NCI-H1417 (cell line): ENCODE results near the gene SH2D7.

Experiments
- DNase-seq, 3 experiments: peaks; one replicate each; lab custom pipeline; 2025; lab: John Stamatoyannopoulos, UW

Gene SH2D7

DNA sequence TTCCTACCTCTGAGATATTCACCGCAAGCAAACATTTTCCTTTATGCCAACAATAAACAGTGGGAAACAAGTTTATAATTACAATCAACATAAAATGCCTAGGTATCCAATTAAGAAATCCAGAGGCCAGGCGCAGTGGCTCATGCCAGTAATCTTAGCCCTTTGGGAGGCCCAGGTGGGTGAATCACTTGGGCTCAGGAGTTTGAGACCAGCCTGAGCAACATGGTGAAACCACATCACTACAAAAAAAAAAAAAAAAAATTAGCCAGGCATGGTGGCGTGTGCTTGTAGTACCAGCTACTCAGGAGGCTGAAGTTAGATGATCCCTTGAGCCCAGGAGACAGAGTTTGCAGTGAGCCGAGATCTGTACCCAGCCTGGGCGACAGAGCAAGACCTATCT is 32.1 kb upstream of the SH2D7 start:
- DNase-seq: no peak

GRCh38 chr15:78061963-78062427 is 30.4 kb upstream of the SH2D7 start:
- DNase-seq: peak; percentile 13 to 78 (median 46)

GRCh38 chr15:78063217-78063616 is 29.1 kb upstream of the SH2D7 start:
- DNase-seq: no peak

DNA sequence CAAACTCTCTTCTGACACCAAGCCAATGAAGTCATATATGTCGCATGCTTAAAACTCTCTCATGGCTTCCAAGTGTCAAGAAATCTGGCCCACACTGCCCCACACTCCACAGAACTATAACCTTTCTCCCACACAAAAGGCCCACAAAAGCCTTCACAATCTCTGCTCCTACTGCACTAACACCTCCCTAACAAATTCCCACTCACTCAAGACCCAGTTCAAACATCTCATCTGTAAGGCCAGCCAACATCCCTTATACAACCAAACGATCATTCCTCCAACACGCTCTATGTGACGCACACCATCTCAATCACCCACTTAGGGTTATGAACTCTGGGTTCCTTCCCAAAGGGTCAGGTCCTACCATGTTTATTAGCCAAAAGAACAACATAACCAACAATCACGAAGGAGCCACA is 28.4 kb upstream of the SH2D7 start:
- no peak for DNase-seq

DNA sequence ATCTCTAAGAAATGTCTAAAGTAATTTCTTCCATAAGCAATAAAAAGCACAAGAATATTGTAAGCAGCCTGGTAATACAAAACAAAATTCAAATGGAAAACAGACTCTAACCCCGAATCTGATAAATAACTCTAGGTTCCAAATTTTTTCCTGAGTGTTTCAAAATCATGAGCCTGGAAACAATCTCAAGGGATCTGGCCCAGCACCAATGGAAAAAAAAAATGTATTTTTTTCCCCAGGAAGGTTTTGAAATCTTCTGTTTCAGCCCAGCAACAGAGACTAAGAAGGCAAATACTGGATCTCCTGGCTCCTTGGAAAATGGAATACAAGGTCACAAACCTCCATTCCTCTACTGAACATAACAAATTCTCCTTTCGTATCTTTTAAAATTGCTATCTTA is 27.8 kb upstream of the SH2D7 start:
- no peak for DNase-seq

- no peak for DNase-seq
Observed at GRCh38 chr15:78065284-78065872, 27.0 kb upstream of the SH2D7 start.

DNA sequence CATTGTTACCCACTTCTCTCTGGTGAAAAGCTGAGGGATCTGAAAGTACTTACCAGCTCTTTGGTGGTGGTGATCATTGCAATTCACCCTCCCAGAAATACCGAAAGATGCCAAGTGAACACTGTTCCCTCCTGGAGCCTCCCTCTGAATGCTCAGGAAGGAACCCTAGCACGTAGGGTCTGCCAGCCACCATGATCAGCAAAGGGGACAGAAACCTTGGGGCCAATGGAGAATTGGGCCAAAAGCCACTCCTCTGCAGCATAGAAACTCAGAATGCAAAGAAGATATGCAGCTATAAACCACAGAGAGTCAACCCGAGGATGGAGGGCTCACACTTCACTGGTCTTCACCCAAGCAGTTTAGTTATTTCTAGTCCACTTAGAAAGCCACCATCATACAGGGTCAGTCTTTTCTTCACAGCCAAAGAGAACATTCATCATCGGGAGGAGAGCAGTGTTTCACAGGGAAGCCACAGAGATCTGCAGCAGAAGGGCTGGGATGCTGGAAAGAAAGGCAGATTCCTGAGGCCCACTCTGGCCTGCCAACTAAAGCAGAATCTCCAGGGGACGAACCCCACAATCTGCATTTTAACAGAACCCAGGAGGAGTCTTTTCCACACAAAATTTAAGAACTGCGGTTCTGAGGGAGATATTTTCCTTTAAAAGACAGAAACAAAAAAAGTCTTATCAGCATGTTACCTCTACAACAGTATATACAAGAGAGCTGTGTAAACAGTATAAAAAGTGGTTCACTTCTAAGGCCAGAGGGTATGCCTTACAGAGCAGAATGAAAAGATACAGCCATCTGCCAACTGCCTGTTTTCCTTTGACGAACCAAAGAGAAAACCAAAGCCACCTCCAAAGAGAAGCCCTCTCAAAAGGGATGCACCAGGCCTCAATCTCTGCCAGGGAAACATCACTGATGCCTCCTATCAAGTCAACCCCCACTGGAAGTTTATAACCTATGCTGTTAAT is 26.1 kb upstream of the SH2D7 start:
- no peak for DNase-seq

- DNase-seq: no peak
Observed at GRCh38 chr15:78067328-78068228, 24.8 kb upstream of the SH2D7 start.

DNA sequence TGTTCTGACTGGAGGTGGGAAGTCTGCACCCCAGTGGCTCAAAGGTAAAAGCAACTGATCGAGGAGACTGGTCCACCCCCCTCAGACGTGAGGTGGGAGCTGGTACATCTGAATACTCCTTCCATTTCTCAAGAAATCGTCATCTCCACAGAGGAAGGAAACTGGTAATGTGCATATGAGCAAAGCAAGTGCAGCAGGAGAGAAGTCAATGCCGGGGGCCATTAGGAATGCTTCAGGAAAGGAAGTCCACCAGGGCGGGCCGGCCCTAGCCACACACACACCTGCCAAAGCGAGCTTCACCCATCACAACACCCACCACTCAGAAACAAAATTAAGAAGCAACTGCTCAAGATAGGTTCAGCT is 23.3 kb upstream of the SH2D7 start:
- no peak for DNase-seq

- DNase-seq: no peak
Observed at GRCh38 chr15:78069462-78070029, 22.8 kb upstream of the SH2D7 start.

DNA sequence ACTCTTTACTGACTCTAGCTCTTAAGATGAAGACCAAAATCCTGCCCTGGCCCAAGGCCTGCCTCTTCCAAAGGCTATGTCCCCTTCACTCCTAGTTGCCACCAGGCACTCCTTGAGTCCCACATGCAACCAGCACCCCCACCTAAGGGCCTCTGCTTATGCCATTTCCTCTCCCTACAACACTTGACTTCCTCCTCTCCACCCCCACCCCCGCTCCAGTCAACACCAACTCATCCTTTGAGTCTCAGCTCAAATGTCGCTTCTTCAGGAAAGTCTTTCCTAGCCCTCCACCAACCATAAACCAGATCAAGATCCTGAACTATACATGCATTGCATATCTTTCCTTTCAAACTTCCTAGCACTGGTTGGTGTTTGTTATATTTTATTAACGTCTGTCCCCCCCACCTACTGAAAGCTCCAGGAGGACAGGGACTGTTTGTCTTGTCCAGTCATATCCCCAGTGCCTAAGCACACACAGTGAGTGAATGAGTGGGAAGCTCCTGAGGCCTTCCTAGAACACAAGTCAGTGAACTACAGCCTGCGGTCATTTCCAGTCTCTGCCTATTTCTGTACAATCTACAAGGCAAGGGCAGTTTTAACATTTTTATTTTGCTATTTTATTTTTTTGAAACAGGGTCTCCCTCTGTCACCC is 22.2 kb upstream of the SH2D7 start:
- DNase-seq: no peak

DNA sequence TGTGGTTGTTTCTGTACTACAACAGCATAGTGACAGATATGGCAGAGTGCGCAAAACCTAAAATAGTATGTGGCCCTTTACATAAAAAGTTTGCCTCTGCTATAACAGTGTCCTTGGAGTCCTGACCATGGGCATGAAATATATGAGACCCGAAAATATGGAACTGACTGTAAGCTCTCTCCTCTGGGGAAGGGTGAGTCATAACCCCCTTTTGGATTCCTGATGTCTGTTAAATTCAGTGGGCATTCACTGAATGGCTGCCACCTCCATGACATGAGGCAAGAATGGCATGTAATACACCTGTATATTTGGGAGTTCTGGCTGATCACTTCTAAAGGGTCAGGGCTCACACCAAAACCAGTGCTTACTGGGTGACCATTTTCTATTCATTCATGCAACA is 21.0 kb upstream of the SH2D7 start:
- no peak for DNase-seq

GRCh38 chr15:78072080-78072892 is 20.1 kb upstream of the SH2D7 start:
- no peak for DNase-seq

- DNase-seq: no peak
Observed at GRCh38 chr15:78073046-78073787, 19.1 kb upstream of the SH2D7 start.

GRCh38 chr15:78075490-78076230 is 16.7 kb upstream of the SH2D7 start:
- peak; percentile 33 to 65 (median 45) for DNase-seq

DNA sequence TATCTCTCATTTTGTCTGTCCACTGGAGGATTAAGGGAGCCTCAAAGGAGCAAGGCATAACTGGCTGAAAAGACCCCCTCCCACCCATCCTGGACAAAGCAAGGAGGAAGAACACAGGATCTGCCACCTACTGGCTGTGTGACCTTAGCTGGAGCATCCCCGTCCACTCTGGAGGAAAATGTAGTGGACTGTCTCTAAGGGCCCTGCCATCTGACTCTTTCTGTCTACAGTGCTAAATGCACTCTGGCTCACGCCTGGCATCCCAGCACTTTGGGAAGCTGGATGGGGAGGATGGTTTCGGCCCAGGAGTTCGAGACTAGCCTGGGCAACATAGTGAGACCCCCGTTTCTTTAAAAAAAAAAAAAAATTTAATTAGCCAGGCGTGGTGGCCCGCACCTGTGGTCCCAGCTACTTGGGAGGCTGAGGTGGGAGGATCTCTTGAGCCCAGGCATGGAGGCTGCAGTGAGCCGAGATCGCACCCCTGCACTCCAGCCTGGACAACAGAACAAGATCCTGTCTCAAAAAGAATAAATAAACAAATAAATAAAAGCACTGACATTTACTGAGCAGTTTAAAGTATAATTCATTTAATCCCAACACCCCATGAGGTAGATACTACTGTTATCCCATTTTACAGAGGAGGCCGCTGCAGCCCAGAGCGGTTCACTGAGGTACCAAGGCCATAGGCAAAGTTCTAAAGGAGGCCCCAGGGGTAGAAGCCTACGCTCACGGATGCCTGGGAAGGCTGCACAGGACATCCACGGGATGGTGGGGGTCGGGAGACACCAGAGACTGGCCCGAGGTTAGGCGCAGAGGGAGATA is 15.9 kb upstream of the SH2D7 start:
- peak in 1 of 3 experiments; percentile 54 for DNase-seq

DNA sequence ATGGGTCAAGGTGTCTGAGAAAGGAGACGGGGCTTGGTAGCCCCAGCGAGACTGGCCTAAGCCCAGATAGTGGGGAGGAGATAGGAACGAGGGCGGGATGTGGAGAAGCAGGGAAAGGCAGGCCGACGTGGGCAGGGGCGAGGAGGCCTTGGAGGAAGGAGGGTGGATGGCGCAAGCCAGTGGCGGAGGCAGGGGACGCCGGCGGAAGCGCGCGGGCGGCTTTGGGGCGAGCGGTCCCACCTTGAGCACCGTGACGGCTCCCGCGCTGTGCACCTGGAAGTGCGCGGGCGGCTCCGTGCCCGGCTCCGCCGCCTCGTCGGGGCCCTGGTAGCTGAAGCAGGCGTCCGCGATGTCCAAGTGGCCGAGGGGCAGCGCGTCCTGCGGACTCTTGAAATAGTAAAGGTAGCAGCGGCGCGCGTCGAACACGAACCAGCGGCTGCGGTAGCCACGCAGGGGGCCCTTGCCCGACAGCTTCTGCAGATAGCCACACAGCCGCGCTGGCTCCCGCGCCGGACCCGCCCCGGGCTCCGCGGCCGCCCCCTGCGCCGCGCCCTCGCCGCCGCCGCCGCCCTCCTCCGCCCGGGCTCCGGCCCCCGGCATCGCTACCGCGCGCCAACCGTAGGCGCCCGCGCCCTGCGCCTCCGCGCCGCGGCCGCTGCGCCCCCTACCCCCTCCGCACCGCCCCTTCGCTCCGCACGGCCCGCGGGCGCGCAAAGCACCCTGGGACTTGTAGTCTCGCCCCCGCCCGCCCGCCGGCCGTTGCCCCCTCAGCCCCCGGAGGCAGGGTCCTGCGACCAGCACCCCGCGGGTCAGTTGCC is 15.1 kb upstream of the SH2D7 start, which contains the start of gene TBC1D2B:
TBC1D2B (minus strand) TSS at position 659 of the 818 bp plus-strand sequence; CDS start at position 600, 59 bp downstream.
- DNase-seq: peak; percentile 44 to 93 (median 89)
